ENCODE data around the gene GNAS.

Gene GNAS

GRCh38 chr20:58900397-58900796 lies 47.9 kb downstream of the GNAS start:
- no peak for DNase-seq

DNA sequence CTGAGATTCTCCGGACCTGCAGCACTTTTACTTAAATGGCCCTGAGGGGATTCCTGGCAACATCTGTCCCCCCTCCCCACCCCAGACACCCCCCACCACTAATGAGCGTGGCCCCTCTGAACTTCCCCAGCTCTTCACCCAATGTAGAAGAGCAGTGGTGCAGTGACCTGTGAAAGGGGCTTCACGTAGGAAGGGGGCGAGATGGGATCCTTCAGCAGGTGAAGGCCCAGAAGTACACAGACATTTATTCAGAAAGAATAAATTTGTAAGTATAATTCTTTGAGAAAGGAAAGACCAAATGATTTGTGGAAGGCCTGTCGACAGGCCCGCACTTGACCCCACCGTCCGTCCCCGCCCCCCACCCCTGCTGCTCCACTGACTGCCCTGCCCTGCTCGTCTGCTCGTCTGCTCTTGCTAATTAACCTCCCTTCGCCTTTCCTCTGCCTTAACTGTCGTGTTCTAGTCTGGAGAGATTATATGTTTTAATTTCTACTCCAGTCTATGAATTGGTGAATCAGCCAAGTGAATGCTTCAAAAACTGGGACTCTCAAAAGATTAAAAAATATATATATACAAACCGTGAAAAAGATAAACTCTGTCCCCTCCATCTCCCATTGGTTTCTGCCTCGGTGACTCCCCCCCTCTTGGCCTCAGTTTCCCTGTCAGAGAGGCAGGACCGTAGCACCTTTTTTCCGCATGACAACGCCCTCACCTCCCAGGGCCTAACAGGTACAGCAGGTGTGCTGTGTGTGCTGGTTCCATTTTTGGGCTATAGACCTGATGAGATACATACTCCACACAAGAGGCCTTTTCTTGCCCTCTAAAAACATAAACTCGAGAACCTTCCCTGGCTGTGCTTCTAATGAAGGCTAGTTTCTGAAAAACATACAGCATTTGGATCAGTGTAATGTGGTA lies 49.2 kb downstream of the GNAS start:
- DNase-seq = no peak

- DNase-seq = no peak
Measured at GRCh38 chr20:58903614-58904013, 51.1 kb downstream of the GNAS start.

GRCh38 chr20:58905236-58905635 lies 52.7 kb downstream of the GNAS start:
- DNase-seq = no peak

GRCh38 chr20:58906111-58906510 lies 53.6 kb downstream of the GNAS start:
- DNase-seq = no peak

- DNase-seq = no peak
Measured at GRCh38 chr20:58906894-58907293, 54.4 kb downstream of the GNAS start.

- DNase-seq = no peak
Measured at GRCh38 chr20:58907320-58908137, 55.0 kb downstream of the GNAS start.

GRCh38 chr20:58908221-58908620 lies 55.7 kb downstream of the GNAS start:
- DNase-seq = no peak

DNA sequence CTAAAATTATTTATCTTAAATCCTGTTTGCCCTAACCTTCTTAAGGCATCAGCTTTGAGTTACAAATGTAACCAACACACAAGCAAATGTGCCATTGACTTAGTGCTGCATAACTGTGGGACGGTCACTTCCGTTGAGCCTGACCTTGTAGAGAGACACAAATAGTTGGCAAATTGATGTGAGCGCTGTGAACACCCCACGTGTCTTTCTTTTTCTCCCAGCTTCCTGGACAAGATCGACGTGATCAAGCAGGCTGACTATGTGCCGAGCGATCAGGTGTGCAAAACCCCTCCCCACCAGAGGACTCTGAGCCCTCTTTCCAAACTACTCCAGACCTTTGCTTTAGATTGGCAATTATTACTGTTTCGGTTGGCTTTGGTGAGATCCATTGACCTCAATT lies 56.4 kb downstream of the GNAS start:
- DNase-seq = no peak

- DNase-seq = no peak
Measured at GRCh38 chr20:58909585-58909984, 57.1 kb downstream of the GNAS start.

DNA sequence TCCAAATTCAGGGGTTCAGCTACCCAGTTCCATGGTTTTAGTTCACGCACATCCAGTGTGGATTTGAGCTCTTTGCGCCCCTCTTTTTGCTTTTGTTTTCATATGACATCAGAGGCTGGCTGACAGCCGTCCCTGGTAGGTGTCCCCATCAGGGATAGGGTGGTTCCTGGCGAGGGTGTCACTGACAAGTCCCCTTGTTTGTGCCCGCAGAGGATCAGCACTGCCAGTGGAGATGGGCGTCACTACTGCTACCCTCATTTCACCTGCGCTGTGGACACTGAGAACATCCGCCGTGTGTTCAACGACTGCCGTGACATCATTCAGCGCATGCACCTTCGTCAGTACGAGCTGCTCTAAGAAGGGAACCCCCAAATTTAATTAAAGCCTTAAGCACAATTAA lies 58.0 kb downstream of the GNAS start:
- DNase-seq = no peak

DNA sequence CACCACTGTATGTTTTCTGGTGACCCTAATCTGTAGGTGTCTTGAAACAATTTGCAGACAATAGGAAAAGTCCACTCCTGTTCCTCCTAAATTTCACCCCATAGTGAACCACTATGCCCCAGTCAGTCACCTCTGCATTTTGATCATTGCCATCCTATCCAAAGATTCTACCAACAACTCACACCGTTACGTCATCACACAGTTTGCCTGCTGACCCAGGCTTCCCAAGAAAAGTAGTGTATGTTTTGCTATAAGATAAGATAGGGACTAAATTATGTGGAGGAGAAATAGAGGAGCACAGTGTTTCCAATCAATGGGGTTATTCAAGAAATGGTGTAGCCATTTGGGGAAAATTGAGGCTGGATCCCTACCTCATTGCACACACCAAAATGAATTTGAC lies 58.8 kb downstream of the GNAS start:
- DNase-seq = no peak

GRCh38 chr20:58911970-58912369 lies 59.5 kb downstream of the GNAS start:
- no peak for DNase-seq

- no peak for DNase-seq
Measured at GRCh38 chr20:58913079-58913478, 60.6 kb downstream of the GNAS start.

DNA sequence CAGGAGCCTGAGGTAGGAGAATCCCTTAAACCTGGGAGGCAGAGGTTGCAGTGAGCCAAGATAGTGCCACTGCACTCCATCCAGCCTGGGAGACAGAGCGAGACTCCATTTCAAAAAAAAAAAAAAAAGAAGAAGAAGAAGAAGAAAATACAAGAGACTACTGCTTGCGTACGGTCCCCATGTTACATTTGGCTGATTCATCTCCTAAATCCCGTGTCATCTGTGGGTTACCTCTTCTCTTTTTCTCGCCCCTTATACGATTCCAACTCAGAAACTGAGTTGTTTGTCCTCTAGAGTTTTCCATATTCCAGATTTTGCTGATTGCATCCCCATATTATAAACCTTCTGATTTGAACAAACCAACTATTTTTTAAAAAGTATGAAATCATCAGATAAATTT lies 66.1 kb downstream of the GNAS start:
- DNase-seq = no peak

GRCh38 chr20:58921564-58921963 lies 69.0 kb downstream of the GNAS start:
- no peak for DNase-seq

DNA sequence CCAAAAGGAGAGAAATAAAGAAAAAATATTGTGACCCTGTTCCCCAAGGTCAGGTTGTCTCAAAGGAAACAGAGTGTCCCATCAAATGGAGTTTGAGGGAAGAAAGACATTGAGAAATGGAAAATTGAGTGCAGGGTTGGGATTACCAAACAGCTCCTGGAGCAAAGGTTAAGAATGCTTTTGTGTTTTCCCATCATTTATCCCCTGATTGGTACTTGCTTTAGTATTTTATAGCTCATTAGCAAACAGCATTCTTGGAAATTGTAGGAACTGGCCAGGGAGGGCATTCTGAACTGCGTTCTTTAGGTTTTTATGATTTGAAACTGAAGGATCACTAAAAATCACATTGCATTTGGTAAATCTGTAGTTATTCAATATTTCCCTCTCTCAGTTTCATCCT lies 69.5 kb downstream of the GNAS start:
- no peak for DNase-seq

DNA sequence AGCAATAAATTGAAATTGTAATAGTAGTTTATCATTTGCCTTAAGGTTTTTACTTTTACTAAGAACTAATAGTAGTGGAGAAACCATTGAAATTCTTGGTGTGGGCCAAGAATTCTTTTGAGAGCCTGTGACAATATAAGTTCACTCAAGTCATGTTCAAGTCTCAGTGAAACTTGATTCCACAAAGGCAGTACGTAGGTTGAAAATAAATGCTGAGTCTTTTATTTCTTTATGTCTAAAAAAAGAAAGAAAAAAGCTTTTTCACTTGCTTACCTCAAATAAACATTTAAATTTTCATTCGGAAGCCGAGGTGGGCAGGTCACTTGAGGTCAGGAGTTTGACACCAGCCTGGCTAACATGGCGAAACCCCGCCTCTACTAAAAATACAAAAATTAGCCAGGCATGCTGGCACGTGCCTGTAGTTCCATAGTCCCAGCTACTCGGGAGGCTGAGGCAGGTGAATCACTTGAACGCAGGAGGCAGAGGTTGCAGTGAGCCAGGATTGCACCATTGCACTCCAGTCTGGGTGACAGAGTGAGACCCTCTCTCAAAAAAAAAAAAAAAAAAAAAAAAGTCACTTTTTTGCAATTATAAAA lies 70.7 kb downstream of the GNAS start:
- DNase-seq = no peak

DNA sequence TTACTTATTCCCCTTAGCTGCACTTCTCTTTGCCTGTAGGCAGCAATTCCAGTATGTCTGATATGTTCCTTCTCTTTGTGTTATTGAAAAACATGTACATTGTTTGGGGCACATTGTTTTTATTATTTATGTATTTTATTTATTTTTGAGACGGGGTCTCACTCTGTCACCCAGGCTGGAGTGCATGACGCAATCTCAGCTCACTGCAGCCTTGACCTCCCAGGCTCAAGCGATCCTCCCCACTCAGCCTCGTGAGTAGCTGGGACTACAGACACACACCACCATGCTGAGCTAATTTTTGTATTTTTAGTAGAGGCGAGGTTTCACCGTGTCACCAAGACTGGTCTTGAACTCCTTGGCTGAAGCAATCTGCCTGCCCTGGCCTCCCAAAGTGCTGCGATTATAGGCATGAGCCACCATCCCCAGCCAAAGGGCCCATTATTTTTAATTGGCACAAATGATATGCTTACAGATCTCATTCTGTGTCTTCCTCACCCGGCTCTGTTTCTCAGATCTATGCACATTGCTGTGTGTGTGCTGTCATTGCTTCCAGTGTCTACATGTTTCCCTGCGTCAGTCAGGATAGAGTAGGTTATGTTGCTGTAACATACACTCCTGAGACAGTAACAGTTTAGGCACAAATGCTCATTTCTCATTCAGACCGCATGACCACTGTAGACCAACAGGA lies 74.4 kb downstream of the GNAS start:
- DNase-seq = no peak

GRCh38 chr20:58927490-58928061 lies 75.1 kb downstream of the GNAS start:
- no peak for DNase-seq

DNA sequence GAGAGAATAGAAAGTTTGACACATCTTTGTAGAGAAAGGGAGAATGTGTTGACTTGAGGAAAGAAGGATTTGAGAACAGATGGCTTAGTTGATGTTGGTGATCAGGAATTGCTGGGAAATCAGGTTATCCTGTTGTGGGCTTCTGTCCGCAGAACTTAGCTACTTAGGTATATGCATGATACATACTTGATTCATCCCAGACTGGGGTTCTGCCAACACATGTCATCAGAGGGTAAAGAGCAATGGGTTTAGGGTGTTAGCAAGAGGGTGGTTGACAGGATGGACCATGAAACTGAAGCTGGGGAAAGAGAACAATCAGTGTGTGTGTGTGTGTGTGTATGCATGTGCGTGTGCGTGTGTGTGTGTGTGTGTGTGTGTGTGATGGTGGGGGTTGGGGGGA lies 78.0 kb downstream of the GNAS start:
- DNase-seq = no peak

GRCh38 chr20:58932170-58932569 lies 79.7 kb downstream of the GNAS start:
- no peak for DNase-seq

DNA sequence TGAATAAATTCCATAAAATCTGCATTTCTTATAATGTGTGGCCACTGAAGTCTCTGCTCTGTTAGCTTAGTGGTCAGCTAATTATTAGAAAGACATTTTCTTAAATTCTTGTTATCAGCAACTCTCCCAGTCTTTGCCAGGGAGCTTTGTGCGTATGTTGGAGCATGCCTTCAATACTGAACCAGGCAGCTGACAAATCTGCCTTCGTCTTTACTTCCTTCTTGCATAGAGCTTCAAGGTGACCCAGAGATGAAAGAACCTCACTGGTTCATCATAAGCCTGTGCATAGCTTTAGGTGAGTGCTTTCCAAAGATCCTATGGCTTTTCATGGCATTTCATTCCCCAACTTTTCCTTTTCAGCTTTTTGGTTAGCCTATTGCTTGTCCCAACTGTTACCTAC lies 85.6 kb downstream of the GNAS start:
- no peak for DNase-seq
